HK-2 (cell line): ENCODE data around the gene DHRS4.
"Not testable (repeated sequence)": the region's sequence is repeated elsewhere in the genome, so short reads cannot be mapped to it uniquely, and the experiment has no call there.

Source experiments
- DNase-seq: peaks from one replicate; pipeline ENCODE4 v3.0.0-alpha.2; 2018; ENCODE audit not compliant: unreplicated experiment

Gene DHRS4

GRCh38 chr14:23981951-23982813, 28.6 kb downstream of the DHRS4 start:
- not testable (repeated sequence) for DNase-seq

GRCh38 chr14:23984891-23985602, 31.5 kb downstream of the DHRS4 start:
- no peak for DNase-seq

- DNase-seq, result not testable (repeated sequence)
Observed at GRCh38 chr14:23988223-23988606, 34.6 kb downstream of the DHRS4 start.

GRCh38 chr14:23988607-23989363, 35.2 kb downstream of the DHRS4 start, which contains the start of gene DHRS4L2:
DHRS4L2 (plus strand) TSS chr14:23988929; CDS start chr14:23988948, 19 bp downstream.
- DNase-seq, result peak; percentile 65

GRCh38 chr14:23989734-23990445, 36.3 kb downstream of the DHRS4 start:
- DNase-seq, result not testable (repeated sequence)

GRCh38 chr14:23990961-23991360, 37.4 kb downstream of the DHRS4 start:
- not testable (repeated sequence) for DNase-seq

GRCh38 chr14:23993042-23993441, 39.5 kb downstream of the DHRS4 start:
- not testable (repeated sequence) for DNase-seq

- not testable (repeated sequence) for DNase-seq
Observed at GRCh38 chr14:23996009-23996408, 42.4 kb downstream of the DHRS4 start.

- not testable (repeated sequence) for DNase-seq
Observed at GRCh38 chr14:23996825-23997224, 43.3 kb downstream of the DHRS4 start.

GRCh38 chr14:23999640-24000039, 46.1 kb downstream of the DHRS4 start:
- DNase-seq, result not testable (repeated sequence)

GRCh38 chr14:24001078-24001477, 47.5 kb downstream of the DHRS4 start:
- not testable (repeated sequence) for DNase-seq

GRCh38 chr14:24001679-24002078, 48.1 kb downstream of the DHRS4 start:
- not testable (repeated sequence) for DNase-seq

- DNase-seq, result not testable (repeated sequence)
Observed at GRCh38 chr14:24006471-24006816, 52.9 kb downstream of the DHRS4 start.

GRCh38 chr14:24006817-24007652, 53.5 kb downstream of the DHRS4 start:
- DNase-seq, result not testable (repeated sequence)

GRCh38 chr14:24011051-24011450, 57.5 kb downstream of the DHRS4 start:
- no peak for DNase-seq

- not testable (repeated sequence) for DNase-seq
Observed at GRCh38 chr14:24012726-24013273, 59.2 kb downstream of the DHRS4 start.

GRCh38 chr14:24013654-24014514, 60.3 kb downstream of the DHRS4 start:
- peak; percentile 9 for DNase-seq

GRCh38 chr14:24015745-24016144, 62.2 kb downstream of the DHRS4 start:
- not testable (repeated sequence) for DNase-seq
